ENCODE data around the gene STRN3. TPM values are rescaled to one million over a fixed set of nuclear protein-coding genes. Genes with fewer than 3 reads are reported as not detected.
"Not testable (repeated sequence)": the region's sequence is repeated elsewhere in the genome, so short reads cannot be mapped to it uniquely, and the experiment has no call there.

Gene STRN3
- total RNA-seq, 1 donor from 2014 or later, result 48.9 TPM

DNA sequence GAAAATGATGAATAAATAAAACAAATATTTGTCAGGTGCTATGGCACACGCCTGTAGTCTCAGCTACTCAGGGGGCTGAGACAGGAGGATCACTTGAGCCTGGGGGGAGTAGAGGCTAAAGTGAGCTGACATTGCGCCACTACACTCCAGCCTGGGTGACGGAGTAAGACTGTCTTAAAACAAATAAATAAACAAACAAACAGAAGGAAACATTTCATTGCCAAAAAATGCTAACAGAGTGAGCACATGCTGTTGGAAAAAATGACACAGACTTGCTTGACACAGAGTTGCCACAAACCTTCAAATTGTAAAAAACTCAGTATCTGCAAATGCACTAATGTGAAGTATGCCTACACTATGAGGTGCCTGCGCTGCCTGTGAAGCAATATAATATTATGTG, 51.6 kb downstream of the STRN3 start:
- Histone ChIP-seq H3K4me1 (peaks cover 35% of the 10 kb centered on the region), H3K27me3 (no peaks in the 10 kb centered on the region), H3K36me3 (no peaks in the 10 kb centered on the region), H3K4me3 (no peak overlapping the region), H3K9me3 (no peaks in the 10 kb centered on the region), H3K27ac (no peak overlapping the region)
- intact Hi-C loops (cut with DNase I), result no loop called here
- no peak for DNase-seq (ENCODE audit: extremely low spot score in 2 of 2)
- TF ChIP-seq POLR2AphosphoS5 (IDR thresholded peaks at IDR 0.05; ENCODE audit: insufficient read depth in 1 of 2, low read depth in 1 of 2), result no peak
- TF ChIP-seq POLR2A (IDR thresholded peaks at IDR 0.05), result no peak
- TF ChIP-seq, protein P1, sequence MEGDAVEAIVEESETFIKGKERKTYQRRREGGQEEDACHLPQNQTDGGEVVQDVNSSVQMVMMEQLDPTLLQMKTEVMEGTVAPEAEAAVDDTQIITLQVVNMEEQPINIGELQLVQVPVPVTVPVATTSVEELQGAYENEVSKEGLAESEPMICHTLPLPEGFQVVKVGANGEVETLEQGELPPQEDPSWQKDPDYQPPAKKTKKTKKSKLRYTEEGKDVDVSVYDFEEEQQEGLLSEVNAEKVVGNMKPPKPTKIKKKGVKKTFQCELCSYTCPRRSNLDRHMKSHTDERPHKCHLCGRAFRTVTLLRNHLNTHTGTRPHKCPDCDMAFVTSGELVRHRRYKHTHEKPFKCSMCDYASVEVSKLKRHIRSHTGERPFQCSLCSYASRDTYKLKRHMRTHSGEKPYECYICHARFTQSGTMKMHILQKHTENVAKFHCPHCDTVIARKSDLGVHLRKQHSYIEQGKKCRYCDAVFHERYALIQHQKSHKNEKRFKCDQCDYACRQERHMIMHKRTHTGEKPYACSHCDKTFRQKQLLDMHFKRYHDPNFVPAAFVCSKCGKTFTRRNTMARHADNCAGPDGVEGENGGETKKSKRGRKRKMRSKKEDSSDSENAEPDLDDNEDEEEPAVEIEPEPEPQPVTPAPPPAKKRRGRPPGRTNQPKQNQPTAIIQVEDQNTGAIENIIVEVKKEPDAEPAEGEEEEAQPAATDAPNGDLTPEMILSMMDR (IDR thresholded peaks at IDR 0.05), result no peak

DNA sequence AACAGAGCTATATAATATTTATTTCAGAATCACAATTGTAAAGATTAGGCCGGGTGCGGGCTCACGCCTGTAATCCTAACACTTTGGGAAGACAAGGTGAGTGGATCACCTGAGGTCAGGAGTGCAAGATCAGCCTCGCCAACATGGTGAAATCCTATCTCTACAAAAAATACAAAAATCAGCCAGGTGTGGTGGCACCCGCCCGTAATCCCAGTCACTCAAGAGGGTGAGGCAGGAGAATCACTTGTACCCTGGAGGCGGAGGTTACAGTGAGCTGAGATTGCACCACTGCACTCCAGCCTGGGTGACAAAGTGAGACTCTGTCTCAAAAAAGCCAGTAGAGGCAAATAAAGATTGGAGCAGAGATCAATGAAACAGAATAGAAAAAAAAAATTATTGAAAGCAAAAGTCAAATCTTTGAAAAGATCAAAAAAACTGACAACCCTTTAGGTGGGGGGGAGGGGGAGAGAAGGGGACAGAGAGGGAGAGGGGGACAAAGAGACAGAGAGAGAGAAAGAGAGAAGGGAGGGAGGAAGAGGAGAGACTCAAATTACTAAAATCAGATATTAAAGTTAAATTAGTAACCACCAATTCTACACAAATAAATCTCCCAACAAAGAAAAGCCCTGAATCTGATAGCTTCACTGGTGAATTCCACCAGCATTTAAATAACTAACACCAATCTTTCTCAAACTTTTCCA, 53.1 kb downstream of the STRN3 start:
- H3K27ac ChIP-seq, result no peak overlapping the region
- no peak for DNase-seq (ENCODE audit: extremely low spot score in 2 of 2)
- H3K4me3 ChIP-seq, result no peak overlapping the region
- H3K36me3 ChIP-seq, result no peaks in the 10 kb centered on the region
- H3K27me3 ChIP-seq, result no peaks in the 10 kb centered on the region
- TF ChIP-seq POLR2A (IDR thresholded peaks at IDR 0.05) (no peak), POLR2AphosphoS5 (IDR thresholded peaks at IDR 0.05; ENCODE audit: insufficient read depth in 1 of 2, low read depth in 1 of 2) (no peak)
- TF ChIP-seq, protein P1 (IDR thresholded peaks at IDR 0.05), result no peak
- no peaks in the 10 kb centered on the region for H3K9me3 ChIP-seq
- intact Hi-C loops (cut with DNase I), result no loop called here
- H3K4me1 ChIP-seq, result peaks cover 35% of the 10 kb centered on the region

DNA sequence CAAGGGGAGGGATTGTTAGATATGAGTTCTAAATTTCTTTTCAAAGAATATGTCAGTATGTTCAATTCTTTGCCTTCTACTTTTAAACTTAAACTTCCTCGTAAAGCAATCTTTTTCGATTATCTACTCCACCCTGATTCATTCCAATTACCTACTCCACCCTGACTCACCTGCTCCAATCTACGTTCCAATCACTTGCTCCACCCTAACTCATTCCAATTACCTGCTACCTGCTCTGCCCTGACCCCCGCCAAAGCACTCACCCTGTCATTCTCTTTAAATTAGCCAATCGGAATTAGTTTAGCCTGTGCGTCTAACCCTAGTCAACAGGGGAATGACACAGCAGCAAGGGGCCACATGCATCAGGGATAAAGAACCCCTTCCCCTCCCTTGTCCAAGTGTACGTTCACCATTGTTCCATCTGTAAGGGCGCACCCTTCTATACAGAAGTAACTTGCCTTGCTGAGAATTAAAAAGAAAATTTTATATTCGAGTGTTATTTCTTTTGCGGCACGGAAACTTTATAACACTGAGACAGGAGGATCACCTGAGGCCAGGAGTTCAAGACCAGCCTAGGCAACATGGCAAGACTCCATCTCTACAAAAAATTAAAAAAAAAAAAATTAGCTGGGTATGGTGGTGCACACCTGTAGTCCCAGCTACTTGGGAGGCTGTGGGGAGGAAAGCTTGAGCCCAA, 54.0 kb downstream of the STRN3 start:
- DNase-seq (ENCODE audit: extremely low spot score in 2 of 2); H3K27ac ChIP-seq; H3K36me3 ChIP-seq; H3K27me3 ChIP-seq; H3K4me3 ChIP-seq; intact Hi-C loops (cut with DNase I); H3K9me3 ChIP-seq: not testable (repeated sequence)
- peaks cover 35% of the 10 kb centered on the region for H3K4me1 ChIP-seq

DNA sequence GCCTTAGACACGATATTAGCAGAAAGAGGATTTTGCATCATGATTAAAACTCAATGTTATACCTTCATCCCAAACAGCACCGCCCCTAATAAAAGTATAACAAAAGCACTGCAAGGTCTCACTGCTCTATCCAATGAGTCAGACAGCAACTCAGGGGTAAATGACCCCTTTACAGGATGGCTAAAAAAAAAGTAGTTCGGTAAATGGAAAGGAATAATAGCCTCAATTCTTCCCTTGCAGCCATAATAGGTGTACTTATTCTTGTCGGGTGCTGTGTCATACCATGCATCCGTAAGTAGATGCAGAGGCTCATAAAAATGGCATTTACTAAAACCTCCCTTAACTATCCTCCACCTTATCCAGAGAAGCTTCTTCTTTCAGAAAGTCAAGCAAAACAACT, 54.6 kb downstream of the STRN3 start:
- no peaks in the 10 kb centered on the region for H3K27me3 ChIP-seq
- intact Hi-C loops (cut with DNase I), result no loop called here
- peaks cover 0 to 1% of the 10 kb centered on the region in 2 donors for H3K36me3 ChIP-seq
- H3K27ac ChIP-seq, result no peak overlapping the region
- no peak for DNase-seq (ENCODE audit: extremely low spot score in 2 of 2)
- peaks cover 2% of the 10 kb centered on the region for H3K9me3 ChIP-seq
- H3K4me3 ChIP-seq, result no peak overlapping the region
- peaks cover 35% of the 10 kb centered on the region for H3K4me1 ChIP-seq
- TF ChIP-seq POLR2A (IDR thresholded peaks at IDR 0.05), result no peak
- TF ChIP-seq POLR2AphosphoS5 (IDR thresholded peaks at IDR 0.05; ENCODE audit: insufficient read depth in 1 of 2, low read depth in 1 of 2), result no peak
- TF ChIP-seq, protein P1 (IDR thresholded peaks at IDR 0.05), result no peak

DNA sequence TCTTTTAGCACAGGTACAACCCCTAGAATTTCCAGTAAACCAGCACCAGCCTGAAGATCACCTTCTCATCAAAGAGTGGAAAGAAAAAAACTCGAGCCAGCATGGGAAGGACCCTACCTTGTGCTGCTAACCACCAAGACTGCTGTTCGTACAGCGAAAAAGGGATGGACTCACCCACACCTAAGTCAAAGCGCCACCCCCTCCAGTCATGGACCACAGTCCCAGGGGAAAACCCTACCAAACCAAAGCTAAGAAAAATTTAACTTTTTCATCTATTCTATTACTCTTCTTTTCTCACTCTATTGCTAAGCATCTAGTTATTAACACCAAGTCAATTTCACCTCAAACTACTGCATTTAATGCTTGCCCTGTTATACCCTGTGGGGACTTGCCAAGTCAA, 56.4 kb downstream of the STRN3 start:
- H3K4me1 ChIP-seq, result peaks cover 33% of the 10 kb centered on the region

DNA sequence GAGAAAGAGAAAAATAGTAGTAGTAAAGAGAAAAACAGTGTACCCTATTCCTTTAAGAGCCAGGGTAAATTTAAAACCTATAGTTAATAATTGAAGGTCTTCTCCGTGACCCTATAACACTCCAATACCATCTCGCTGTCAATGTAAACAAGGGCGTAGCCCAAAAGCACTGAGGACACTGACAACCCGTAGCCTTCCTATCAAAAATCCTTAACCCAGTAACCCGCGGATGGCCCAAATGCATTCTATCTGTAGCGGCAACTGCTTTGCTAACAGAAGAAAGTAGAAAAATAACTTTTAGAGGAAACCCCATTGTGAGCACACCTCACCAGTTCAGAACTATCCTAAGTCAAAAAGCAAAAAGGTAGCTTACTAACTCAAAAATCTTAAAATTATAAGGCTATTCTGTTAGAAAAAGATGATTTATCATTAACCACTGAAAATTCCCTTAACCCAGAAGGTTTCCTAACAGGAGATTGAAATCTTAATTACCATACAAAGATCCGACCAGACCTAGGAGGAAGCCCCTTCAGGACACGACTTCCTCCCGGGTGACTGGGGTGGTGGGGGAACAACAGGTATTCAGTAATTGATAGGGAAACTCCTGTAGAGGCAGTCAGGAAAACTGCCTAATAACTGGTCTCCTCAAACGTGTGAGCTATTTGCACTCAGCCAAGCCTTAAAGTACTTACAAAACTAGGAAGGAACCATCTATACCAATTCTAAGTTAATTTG, 58.6 kb downstream of the STRN3 start:
- Histone ChIP-seq H3K36me3 (peaks cover 0 to 18% of the 10 kb centered on the region in 2 donors), H3K4me1 (peaks cover 16% of the 10 kb centered on the region)
- DNase-seq (ENCODE audit: extremely low spot score in 2 of 2); H3K27ac ChIP-seq; H3K9me3 ChIP-seq; H3K4me3 ChIP-seq; H3K27me3 ChIP-seq; intact Hi-C loops (cut with DNase I): not testable (repeated sequence)

More for the DNA sequence above, 56.4 kb downstream of the STRN3 start:
- peaks cover 0 to 11% of the 10 kb centered on the region in 2 donors for H3K36me3 ChIP-seq
- H3K27ac ChIP-seq; H3K4me3 ChIP-seq; intact Hi-C loops (cut with DNase I); DNase-seq (ENCODE audit: extremely low spot score in 2 of 2); H3K9me3 ChIP-seq; H3K27me3 ChIP-seq: not testable (repeated sequence)

Measured in vagina (tissue), 2 donors.